Skin epidermis (tissue), 12 donors: ENCODE measurements around the gene KDM4D.
"Not testable (repeated sequence)": the region's sequence is repeated elsewhere in the genome, so short reads cannot be mapped to it uniquely, and the experiment has no call there.

Source experiments
- H3K27ac ChIP-seq, 21 experiments: fragments of 200-600 bp; sonication (generic) in 11 of 21; one replicate each; pipeline ENCODE4 v1.5.0; 2020; ENCODE audit warnings: mild to moderate bottlenecking in 3 of 21, inconsistent platforms in 2 of 21, moderate library complexity in 2 of 21
- H3K4me3 ChIP-seq, 7 experiments: fragments of 200-600 bp; sonication (generic) in 2 of 7; one replicate each; pipeline ENCODE4 v1.5.0; 2020; ENCODE audit warnings: inconsistent platforms in 2 of 7, mild to moderate bottlenecking in 2 of 7, moderate library complexity in 1 of 7

Gene KDM4D

GRCh38 chr11:95016139-95016538, 42.6 kb downstream of the KDM4D start:
- Histone ChIP-seq H3K27ac (no peak overlapping the region), H3K4me3 (no peak overlapping the region)

GRCh38 chr11:95021468-95021867, 48.0 kb downstream of the KDM4D start:
- not testable (repeated sequence) for H3K4me3 ChIP-seq

GRCh38 chr11:95024958-95025357, 51.4 kb downstream of the KDM4D start, which contains the start of gene KDM4E:
KDM4E (plus strand) TSS chr11:95025258; CDS start chr11:95025558, 300 bp downstream.
- Histone ChIP-seq H3K4me3 (no peak within 1 kb of the TSS), H3K27ac (no peak within 1 kb of the TSS)

More at GRCh38 chr11:95021468-95021867, 48.0 kb downstream of the KDM4D start:
- not testable (repeated sequence) for H3K27ac ChIP-seq

DNA sequence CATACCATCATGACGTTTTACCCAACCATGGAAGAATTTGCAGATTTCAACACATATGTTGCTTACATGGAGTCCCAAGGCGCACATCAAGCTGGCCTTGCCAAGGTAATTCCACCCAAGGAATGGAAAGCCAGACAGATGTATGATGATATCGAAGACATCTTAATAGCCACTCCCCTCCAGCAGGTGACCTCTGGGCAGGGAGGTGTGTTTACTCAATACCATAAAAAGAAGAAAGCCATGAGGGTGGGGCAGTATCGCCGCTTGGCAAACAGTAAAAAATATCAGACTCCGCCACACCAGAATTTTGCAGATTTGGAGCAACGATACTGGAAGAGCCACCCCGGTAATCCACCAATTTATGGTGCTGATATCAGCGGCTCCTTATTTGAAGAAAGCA, 52.1 kb downstream of the KDM4D start:
- not testable (repeated sequence) for H3K4me3 ChIP-seq, H3K27ac ChIP-seq

DNA sequence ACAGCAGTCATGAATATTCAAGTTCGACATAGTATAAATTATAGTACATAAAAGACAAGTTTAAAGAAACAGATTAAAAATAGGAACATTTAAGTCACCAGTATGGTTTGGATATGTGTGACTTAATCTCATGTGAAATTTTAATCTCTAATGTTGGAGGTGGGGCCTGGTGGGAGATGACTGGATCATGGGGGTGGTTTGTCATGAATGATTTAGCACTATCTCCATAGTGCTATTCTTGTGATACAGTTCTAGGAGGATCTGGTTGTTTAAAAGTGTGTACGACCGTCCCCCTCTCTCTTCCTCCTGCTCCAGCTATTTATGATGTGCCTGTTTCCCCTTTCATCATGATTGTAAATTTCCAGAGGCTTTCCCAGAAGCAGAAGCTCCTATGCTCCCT, 54.8 kb downstream of the KDM4D start:
- H3K27ac ChIP-seq, result no peak overlapping the region

DNA sequence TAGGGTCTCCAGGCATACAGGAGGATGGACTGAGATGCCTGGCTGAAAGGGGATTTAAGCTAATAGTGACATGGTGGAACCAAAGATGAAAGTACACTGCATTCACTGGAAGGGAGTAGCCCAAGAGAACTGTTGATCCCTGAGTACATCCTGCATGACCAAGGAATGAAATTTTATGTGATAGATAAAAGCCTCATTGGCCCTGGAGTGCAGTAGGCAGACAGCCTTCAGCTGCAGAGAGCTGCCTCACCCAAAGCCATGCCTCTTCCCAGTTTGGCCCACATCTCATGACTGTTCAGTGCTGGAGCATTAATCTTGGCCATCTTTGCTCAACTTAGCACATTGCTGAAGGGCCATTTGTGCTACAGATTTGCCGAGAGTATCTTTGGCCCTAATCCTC, 59.5 kb downstream of the KDM4D start:
- no peak overlapping the region for H3K4me3 ChIP-seq

More for the DNA sequence above, 54.8 kb downstream of the KDM4D start:
- no peak overlapping the region for H3K4me3 ChIP-seq

DNA sequence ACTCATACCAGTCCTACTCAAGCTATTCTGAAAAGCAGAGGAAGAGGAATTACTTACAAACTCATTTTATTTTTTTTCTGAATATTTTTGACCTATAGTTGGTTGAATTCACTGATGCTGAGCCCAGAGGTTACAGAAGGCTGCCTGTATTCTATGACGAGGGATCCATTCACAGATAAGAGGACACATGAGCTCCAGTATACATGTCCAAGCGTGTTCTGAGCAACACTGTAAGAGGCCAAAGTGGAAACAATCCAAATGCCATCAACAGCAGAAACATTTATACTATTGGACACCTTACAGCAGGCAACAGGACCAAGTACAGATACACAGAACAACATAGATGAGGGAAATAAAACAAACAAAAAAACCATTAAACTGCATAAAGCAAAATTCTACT, 61.8 kb downstream of the KDM4D start:
- H3K27ac ChIP-seq, result no peak overlapping the region
- no peak overlapping the region for H3K4me3 ChIP-seq

More for the DNA sequence above, 59.5 kb downstream of the KDM4D start:
- H3K27ac ChIP-seq, result no peak overlapping the region

GRCh38 chr11:95037356-95038035, 64.0 kb downstream of the KDM4D start:
- peak overlapping the region in 1 of 21 experiments; percentile 47 for H3K27ac ChIP-seq
- H3K4me3 ChIP-seq, result peak overlapping the region; percentile 6 to 40 (median 32)

DNA sequence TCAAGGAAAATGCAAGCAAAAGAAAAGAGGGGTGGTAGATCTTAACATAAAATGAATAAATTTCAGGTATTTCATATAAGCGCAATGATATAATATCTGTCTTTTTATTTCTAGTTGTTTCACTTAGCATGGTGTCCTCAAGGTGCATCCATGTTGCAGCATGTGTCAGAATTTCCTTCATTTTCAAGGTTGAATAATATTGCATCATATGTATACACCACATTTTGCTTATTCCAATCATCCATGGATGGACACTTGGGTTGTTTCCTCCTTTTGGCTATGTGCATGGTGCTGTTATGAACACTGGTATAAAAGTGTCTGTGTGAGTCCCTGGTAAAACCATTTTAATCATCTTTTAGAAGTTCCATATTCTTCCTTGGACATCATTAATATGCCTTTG, 68.7 kb downstream of the KDM4D start:
- H3K27ac ChIP-seq, result no peak overlapping the region
- H3K4me3 ChIP-seq, result no peak overlapping the region

DNA sequence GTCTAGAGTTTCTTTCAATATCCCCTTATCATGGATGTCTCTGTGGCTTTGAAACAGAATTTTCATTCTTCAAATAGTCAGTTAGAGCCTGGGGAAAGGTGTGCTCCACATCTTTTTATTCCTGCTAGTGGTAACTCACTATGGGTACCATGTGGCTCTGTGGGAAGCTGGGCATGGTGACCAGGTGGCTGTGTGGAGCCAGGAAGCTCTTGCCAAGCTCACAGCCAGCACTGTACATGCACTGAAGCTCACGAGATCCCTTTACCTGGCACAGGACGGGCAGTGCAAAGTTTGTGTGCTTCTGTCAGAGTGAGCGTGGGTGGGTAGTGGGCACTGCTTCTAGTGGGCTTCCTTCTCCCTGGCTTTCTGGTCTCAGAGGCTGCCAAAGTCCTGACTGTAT, 69.4 kb downstream of the KDM4D start:
- H3K4me3 ChIP-seq, result no peak overlapping the region
- no peak overlapping the region for H3K27ac ChIP-seq

GRCh38 chr11:95044010-95044409, 70.5 kb downstream of the KDM4D start:
- H3K27ac ChIP-seq, result no peak overlapping the region

DNA sequence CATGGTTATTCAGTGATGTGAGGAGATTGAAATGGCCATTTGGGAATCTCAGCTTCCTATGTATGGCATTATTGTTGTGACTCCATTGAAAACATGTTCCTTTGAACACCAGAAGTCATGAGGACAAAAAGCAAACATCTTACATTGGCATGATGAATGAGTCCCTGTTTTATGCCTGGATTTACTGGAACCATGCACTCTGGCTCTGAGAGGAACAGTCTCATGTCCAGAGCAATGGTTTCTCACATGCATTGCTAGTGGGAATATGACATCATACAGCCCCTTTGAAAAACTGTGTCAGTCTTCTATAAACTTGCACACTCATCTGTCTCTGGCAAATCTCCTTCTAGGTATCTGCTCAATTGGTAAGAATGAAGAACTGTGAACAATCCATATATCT, 72.3 kb downstream of the KDM4D start:
- H3K4me3 ChIP-seq, result no peak overlapping the region
- H3K27ac ChIP-seq, result no peak overlapping the region

More at GRCh38 chr11:95044010-95044409, 70.5 kb downstream of the KDM4D start:
- no peak overlapping the region for H3K4me3 ChIP-seq
